CD4-positive, alpha-beta T cell treated with Interleukin-17A for 4 hours (primary cell): ENCODE measurements around the gene NDUFA8.
A peak's percentile ranks its signal among the peaks of the same experiment; 100 is the strongest.
"Not testable (repeated sequence)": the region's sequence is repeated elsewhere in the genome, so short reads cannot be mapped to it uniquely, and the experiment has no call there.

Experiments used
- DNase-seq: peaks from one replicate; pipeline ENCODE4 v3.0.0-alpha.2; 2020; ENCODE audit warnings: mixed read lengths

The NDUFA8 gene

GRCh38 chr9:122120316-122121071 is 39.1 kb downstream of the NDUFA8 start:
- DNase-seq: no peak

- DNase-seq: no peak
These were observed 39.9 kb downstream of the NDUFA8 start for GRCh38 chr9:122119721-122120120.

GRCh38 chr9:122119166-122119521 is 40.4 kb downstream of the NDUFA8 start:
- DNase-seq: no peak

GRCh38 chr9:122118343-122119165 is 41.0 kb downstream of the NDUFA8 start:
- DNase-seq: no peak

- not testable (repeated sequence) for DNase-seq
These were observed 42.3 kb downstream of the NDUFA8 start for GRCh38 chr9:122117241-122117640.

- no peak for DNase-seq
These were observed 43.0 kb downstream of the NDUFA8 start for GRCh38 chr9:122116448-122117173.

- no peak for DNase-seq
These were observed 43.5 kb downstream of the NDUFA8 start for GRCh38 chr9:122116040-122116439.

- DNase-seq: no peak
These were observed 44.2 kb downstream of the NDUFA8 start for GRCh38 chr9:122115176-122116035.

GRCh38 chr9:122113574-122113973 is 46.0 kb downstream of the NDUFA8 start:
- no peak for DNase-seq

GRCh38 chr9:122112238-122112637 is 47.3 kb downstream of the NDUFA8 start:
- DNase-seq: no peak

- DNase-seq: no peak
These were observed 48.0 kb downstream of the NDUFA8 start for GRCh38 chr9:122111413-122112085.

- no peak for DNase-seq
These were observed 49.3 kb downstream of the NDUFA8 start for GRCh38 chr9:122110100-122110833.

- no peak for DNase-seq
These were observed 50.4 kb downstream of the NDUFA8 start for GRCh38 chr9:122109035-122109813.

- no peak for DNase-seq
These were observed 52.2 kb downstream of the NDUFA8 start for GRCh38 chr9:122107291-122107805.

GRCh38 chr9:122106576-122106975 is 53.0 kb downstream of the NDUFA8 start:
- DNase-seq: no peak

- no peak for DNase-seq
These were observed 55.6 kb downstream of the NDUFA8 start for GRCh38 chr9:122103985-122104384.

- no peak for DNase-seq
These were observed 57.4 kb downstream of the NDUFA8 start for GRCh38 chr9:122102156-122102555.

GRCh38 chr9:122100756-122101155 is 58.8 kb downstream of the NDUFA8 start:
- no peak for DNase-seq

GRCh38 chr9:122099271-122099869 is 60.2 kb downstream of the NDUFA8 start:
- peak; percentile 89 for DNase-seq
